Astrocyte of the cerebellum (primary cell): Measurements from ENCODE around the gene HPSE2.
A peak's percentile ranks its signal among the peaks of the same experiment; 100 is the strongest.

Experiments used
- DNase-seq: peaks from one replicate; pipeline ENCODE4 v3.0.0-alpha.2; 2011; ENCODE audit warnings: low read depth
- H3K4me3 ChIP-seq: 2 replicates; pipeline ENCODE4 v1.5.1; 2011; ENCODE audit warnings: mild to moderate bottlenecking, low read depth, low read length, moderate library complexity
- in situ Hi-C: cut with HindIII; loops from 2 replicates; pipeline ENCODE4 v1.10.0; 2017; ENCODE audit warnings: low sequenced_read_pairs
- TF ChIP-seq, protein P1 (sequence below): IDR thresholded peaks from 2 replicates; pipeline ENCODE4 v1.5.1; 2012; ENCODE audit warnings: low read length, low read depth, moderate library complexity, mild to moderate bottlenecking; ENCODE audit errors: missing control alignments

HPSE2 gene

DNA sequence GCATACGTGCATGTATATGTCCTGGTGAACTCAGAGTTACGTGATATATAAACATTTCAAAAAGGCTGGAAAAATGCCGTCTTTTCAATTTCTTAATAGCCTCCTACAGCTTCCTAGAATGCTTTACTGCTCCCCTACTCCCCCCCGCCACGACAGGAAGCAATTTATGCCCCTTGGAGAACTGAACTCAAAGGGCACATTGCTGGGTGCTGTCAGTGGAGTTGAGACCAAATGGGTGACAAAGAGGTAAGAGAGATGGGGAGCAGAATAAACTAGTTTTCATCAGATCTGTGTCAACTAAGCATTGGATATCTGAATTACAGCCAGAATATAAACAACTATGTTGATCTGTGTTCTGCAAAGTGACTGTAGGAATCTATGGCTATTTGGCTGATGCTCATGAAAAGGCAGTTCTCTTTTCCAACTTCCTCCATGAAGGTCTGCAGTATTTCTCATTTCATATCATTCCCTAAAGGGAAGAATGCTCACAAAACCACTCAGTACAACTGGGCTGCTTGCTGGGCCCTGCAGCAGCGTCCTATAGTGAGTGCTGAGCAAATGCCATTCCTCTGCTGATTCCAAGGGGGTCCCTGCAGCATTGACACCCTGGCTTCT lies 617.6 kb downstream of the HPSE2 start:
- in situ Hi-C loops = no loop called here
- no peak overlapping the region for H3K4me3 ChIP-seq
- DNase-seq = no peak
- TF ChIP-seq, protein P1, sequence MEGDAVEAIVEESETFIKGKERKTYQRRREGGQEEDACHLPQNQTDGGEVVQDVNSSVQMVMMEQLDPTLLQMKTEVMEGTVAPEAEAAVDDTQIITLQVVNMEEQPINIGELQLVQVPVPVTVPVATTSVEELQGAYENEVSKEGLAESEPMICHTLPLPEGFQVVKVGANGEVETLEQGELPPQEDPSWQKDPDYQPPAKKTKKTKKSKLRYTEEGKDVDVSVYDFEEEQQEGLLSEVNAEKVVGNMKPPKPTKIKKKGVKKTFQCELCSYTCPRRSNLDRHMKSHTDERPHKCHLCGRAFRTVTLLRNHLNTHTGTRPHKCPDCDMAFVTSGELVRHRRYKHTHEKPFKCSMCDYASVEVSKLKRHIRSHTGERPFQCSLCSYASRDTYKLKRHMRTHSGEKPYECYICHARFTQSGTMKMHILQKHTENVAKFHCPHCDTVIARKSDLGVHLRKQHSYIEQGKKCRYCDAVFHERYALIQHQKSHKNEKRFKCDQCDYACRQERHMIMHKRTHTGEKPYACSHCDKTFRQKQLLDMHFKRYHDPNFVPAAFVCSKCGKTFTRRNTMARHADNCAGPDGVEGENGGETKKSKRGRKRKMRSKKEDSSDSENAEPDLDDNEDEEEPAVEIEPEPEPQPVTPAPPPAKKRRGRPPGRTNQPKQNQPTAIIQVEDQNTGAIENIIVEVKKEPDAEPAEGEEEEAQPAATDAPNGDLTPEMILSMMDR = no peak

DNA sequence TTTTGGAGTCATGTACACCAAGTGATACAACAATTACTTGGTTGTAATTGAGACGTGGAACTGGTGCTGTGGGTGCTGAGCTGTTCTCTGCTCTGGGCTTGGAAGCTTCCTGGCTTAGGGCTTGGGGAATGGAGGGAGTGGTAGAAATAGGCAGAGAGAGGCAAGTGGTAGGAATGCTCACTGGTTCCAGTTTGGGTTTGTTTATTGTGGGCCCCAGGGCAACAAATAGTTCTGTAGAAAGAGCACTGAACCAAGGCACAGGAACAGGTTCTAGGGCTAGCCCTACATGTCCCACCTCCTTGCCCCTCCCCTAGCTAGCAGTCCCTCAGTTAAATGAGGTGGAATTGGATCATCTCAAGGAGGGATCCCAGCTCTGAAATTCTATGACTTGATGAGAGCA lies 622.2 kb downstream of the HPSE2 start:
- no peak for DNase-seq
- in situ Hi-C loops = no loop called here
- no peak overlapping the region for H3K4me3 ChIP-seq
- TF ChIP-seq, protein P1 = no peak

DNA sequence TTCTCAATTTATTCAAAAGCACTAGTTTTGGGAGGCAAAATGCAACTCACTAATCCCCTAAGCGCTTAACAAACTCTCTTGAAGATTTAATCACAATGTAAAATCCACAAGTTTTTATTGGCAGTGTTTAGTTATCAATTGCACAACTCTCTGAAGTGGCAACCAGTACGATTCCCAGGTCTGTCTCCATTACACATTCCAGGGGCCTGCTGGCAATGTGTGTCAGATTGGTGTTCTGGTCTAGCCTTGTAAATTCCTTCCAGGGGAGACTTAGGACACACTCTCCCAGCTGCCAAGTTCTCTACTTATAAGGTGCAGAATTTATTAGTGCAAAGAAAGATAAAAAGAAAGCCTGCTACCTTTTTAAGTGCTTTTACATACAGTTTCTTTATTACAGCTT lies 624.2 kb downstream of the HPSE2 start:
- in situ Hi-C loops = no loop called here
- no peak overlapping the region for H3K4me3 ChIP-seq
- TF ChIP-seq, protein P1 = no peak
- DNase-seq = no peak

DNA sequence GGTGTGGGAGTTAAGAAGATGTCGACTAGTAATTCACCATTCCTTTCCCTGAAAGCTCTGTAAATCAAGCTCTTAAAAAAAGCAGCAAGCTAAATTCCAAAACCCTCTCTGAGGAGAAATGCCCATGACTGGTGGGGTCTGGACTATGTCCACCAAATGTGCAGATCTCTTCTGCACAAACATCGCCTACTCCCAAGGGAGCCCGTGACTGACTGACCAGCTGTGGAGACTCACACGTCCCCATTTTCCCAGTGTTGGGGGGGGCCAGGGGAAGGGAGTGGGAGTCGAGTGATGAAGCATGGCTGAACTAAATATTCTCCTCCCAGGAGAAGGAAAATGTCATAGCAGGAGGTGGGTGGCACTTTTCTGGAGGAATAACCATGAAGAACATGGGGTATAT lies 624.8 kb downstream of the HPSE2 start:
- DNase-seq = no peak
- TF ChIP-seq, protein P1 = no peak
- in situ Hi-C loops = no loop called here
- no peak overlapping the region for H3K4me3 ChIP-seq

DNA sequence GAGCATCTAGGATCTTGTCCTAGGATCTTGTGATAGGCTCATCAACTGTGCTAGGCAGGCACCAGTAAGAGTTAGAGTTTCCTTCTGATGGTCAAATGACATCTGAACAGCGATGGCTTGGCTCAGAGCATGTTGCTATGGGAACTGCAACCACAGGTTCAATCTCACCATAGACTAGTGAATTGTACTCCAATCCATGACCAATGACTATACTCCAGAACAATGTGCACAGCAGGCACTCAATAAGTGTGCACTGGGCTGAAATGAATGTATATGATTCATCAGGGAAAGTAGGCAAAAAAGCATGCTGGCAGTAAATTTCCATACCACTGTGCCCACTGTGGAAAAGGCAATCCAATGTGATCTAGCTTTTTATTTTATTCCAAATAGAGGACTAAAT lies 625.4 kb downstream of the HPSE2 start:
- in situ Hi-C loops = no loop called here
- peak; percentile 57 for DNase-seq
- H3K4me3 ChIP-seq = no peak overlapping the region
- TF ChIP-seq, protein P1 = no peak

DNA sequence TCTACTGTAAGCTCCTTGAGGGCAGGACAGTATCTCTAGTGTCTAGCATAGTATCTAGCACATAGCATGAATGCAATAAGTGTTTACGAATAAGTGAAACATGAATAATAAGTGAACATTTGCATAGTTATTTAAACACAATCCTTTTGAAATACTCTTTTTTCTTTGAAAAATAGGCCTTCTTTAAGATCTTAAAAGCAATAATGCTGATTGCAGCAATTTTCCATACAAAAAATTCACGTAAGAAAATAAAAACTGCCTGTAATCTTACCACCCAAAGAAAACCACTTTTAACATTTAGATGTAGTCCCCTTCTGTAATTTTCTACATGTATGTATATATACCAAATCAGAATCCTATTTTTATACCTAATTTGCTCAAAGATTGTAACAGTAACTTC lies 626.4 kb downstream of the HPSE2 start:
- in situ Hi-C loops = no loop called here
- DNase-seq = no peak
- no peak overlapping the region for H3K4me3 ChIP-seq
- TF ChIP-seq, protein P1 = no peak
